Astrocyte (in vitro differentiated cells and primary cell): ENCODE results near the gene SLC6A13.

ENCODE experiments used
- CTCF ChIP-seq: IDR thresholded peaks from 2 replicates; pipeline ENCODE4 v1.5.1; 2011; ENCODE audit warnings: low read depth, mild to moderate bottlenecking, inconsistent platforms, low read length, moderate library complexity; ENCODE audit not compliant: insufficient read depth
- EZH2 ChIP-seq: IDR thresholded peaks from 2 replicates; pipeline ENCODE4 v1.6.1; 2012; ENCODE audit warnings: mild to moderate bottlenecking, low read length, inconsistent platforms; ENCODE audit not compliant: insufficient read depth

DNA sequence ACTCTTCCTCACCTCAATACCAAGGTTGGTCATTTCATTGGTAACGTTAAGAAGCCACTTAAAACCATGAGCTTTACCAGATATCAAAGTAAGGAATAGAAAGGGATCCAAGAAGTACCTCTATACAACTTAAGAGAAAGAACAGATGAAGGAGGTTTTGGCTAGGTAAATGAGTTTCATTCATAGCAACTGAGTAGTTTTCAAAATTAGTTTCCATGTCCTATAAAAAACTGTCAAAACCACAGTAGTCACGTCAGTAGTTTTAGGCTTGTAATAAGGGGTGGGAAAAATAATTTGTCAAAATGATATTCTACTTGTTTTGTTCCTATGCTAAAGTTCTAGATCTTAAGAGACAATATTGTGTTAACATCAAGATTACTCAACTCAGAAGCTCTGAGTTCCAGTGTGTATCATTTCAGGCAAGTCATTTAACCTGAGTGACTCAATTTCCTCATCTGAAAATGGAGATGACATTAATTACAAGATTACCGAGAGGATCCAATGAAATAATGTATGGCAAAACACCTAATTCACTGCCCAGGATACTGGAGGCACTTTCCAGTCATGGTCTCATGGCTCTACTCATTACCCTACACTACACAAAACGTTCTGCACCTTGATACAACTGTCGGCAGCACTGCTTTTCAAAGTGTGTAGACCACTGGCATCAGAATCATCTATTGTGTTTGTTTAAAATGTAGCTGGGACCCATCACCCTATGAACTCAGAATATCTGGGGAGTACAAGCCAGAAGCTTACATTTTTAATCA is 24.1 kb upstream of the SLC6A13 start:
- TF ChIP-seq EZH2 (no peak), CTCF (no peak)
